GM21717 (cell line): ENCODE results near the gene CERS6.
"Not testable (repeated sequence)": the region's sequence is repeated elsewhere in the genome, so short reads cannot be mapped to it uniquely, and the experiment has no call there.

Experiments
- ATAC-seq: cut with Tn5 transposase; IDR thresholded peaks from one replicate; pipeline ENCODE4 v1.9.1; 2021; ENCODE audit warnings: mild to moderate bottlenecking, moderate library complexity; ENCODE audit not compliant: unreplicated experiment

CERS6 gene

GRCh38 chr2:168495524-168495923 is 39.5 kb downstream of the CERS6 start:
- peak; percentile 86 for ATAC-seq

GRCh38 chr2:168496906-168497305 is 40.8 kb downstream of the CERS6 start:
- no peak for ATAC-seq

GRCh38 chr2:168499500-168499899 is 43.4 kb downstream of the CERS6 start:
- no peak for ATAC-seq

- ATAC-seq: no peak
Observed at GRCh38 chr2:168500516-168500915, 44.4 kb downstream of the CERS6 start.

- no peak for ATAC-seq
Observed at GRCh38 chr2:168501466-168502065, 45.5 kb downstream of the CERS6 start.

GRCh38 chr2:168502852-168503251 is 46.8 kb downstream of the CERS6 start:
- ATAC-seq: not testable (repeated sequence)

GRCh38 chr2:168503901-168504300 is 47.8 kb downstream of the CERS6 start:
- ATAC-seq: no peak

- no peak for ATAC-seq
Observed at GRCh38 chr2:168504323-168504722, 48.3 kb downstream of the CERS6 start.

- ATAC-seq: no peak
Observed at GRCh38 chr2:168510125-168510756, 54.2 kb downstream of the CERS6 start.

- no peak for ATAC-seq
Observed at GRCh38 chr2:168514692-168515091, 58.6 kb downstream of the CERS6 start.

GRCh38 chr2:168515502-168515901 is 59.4 kb downstream of the CERS6 start:
- ATAC-seq: no peak

- no peak for ATAC-seq
Observed at GRCh38 chr2:168517816-168518215, 61.7 kb downstream of the CERS6 start.

GRCh38 chr2:168518555-168519066 is 62.5 kb downstream of the CERS6 start:
- peak; percentile 43 for ATAC-seq

- ATAC-seq: no peak
Observed at GRCh38 chr2:168519534-168520308, 63.6 kb downstream of the CERS6 start.

- ATAC-seq: no peak
Observed at GRCh38 chr2:168521053-168521741, 65.1 kb downstream of the CERS6 start.

- no peak for ATAC-seq
Observed at GRCh38 chr2:168522446-168522845, 66.4 kb downstream of the CERS6 start.

- ATAC-seq: no peak
Observed at GRCh38 chr2:168524005-168524404, 67.9 kb downstream of the CERS6 start.

- no peak for ATAC-seq
Observed at GRCh38 chr2:168525020-168525419, 68.9 kb downstream of the CERS6 start.

- ATAC-seq: no peak
Observed at GRCh38 chr2:168525716-168526446, 69.8 kb downstream of the CERS6 start.

- no peak for ATAC-seq
Observed at GRCh38 chr2:168526641-168527040, 70.6 kb downstream of the CERS6 start.

GRCh38 chr2:168528016-168528415 is 71.9 kb downstream of the CERS6 start:
- ATAC-seq: no peak
